Loucy (cell line): ENCODE data around the gene OR10AD1.

Experiments
- H2AFZ ChIP-seq: fragments of 200-600 bp; sonication (generic); 2 replicates; pipeline ENCODE4 v1.6.0; 2016; ENCODE audit warnings: antibody characterized with exemption, mild to moderate bottlenecking, low read length, moderate library complexity
- H3F3A ChIP-seq: fragments of 200-600 bp; 2 replicates; pipeline ENCODE4 v1.6.0; 2016; ENCODE audit warnings: antibody characterized with exemption, low read depth, mild to moderate bottlenecking
- H3K27me3 ChIP-seq: fragments of 200-600 bp; sonication (generic); 2 replicates; pipeline ENCODE4 v1.6.1; 2014; ENCODE audit warnings: low read length, mild to moderate bottlenecking; ENCODE audit not compliant: insufficient read depth, poor library complexity, severe bottlenecking
- H3K36me3 ChIP-seq: fragments of 200-600 bp; sonication (generic); 2 replicates; pipeline ENCODE4 v1.6.1; 2016; ENCODE audit warnings: low read length; ENCODE audit not compliant: insufficient read depth
- H3K4me1 ChIP-seq: fragments of 200-600 bp; sonication (generic); 2 replicates; pipeline ENCODE4 v1.5.1; 2014; ENCODE audit warnings: low read length, mild to moderate bottlenecking; ENCODE audit not compliant: insufficient read depth, poor library complexity, severe bottlenecking
- H3K4me2 ChIP-seq: fragments of 200-600 bp; sonication (generic); 2 replicates; pipeline ENCODE4 v1.6.0; 2014; ENCODE audit warnings: antibody characterized with exemption, low read length, low read depth, mild to moderate bottlenecking; ENCODE audit not compliant: poor library complexity, severe bottlenecking
- H3K4me3 ChIP-seq: fragments of 200-600 bp; sonication (generic); 2 replicates; pipeline ENCODE4 v1.5.1; 2014; ENCODE audit warnings: low read length, mild to moderate bottlenecking, mixed read lengths; ENCODE audit not compliant: poor library complexity, severe bottlenecking
- H3K79me2 ChIP-seq: fragments of 200-600 bp; sonication (generic); 2 replicates; pipeline ENCODE4 v1.6.1; 2014; ENCODE audit warnings: low read length; ENCODE audit not compliant: insufficient read depth
- H3K9ac ChIP-seq: fragments of 200-600 bp; sonication (generic); 2 replicates; pipeline ENCODE4 v1.6.0; 2014; ENCODE audit warnings: mild to moderate bottlenecking, low read depth, low read length, moderate library complexity; ENCODE audit not compliant: poor library complexity, severe bottlenecking
- H3K9me2 ChIP-seq: fragments of 200-600 bp; sonication (generic); replicated peaks from 2 replicates; pipeline ENCODE4 v1.6.1; 2016; ENCODE audit warnings: low read depth, low read length, mixed read lengths
- H3K9me3 ChIP-seq: fragments of 200-600 bp; sonication (generic); 2 replicates; pipeline ENCODE4 v1.6.1; 2014; ENCODE audit warnings: mild to moderate bottlenecking, antibody characterized with exemption, low read length, low read depth; ENCODE audit not compliant: insufficient read depth
- H4K20me1 ChIP-seq: fragments of 200-600 bp; sonication (generic); 2 replicates; pipeline ENCODE4 v1.6.0; 2014; ENCODE audit warnings: antibody characterized with exemption, low read length, mild to moderate bottlenecking; ENCODE audit not compliant: insufficient read depth, poor library complexity, severe bottlenecking
- CTCF ChIP-seq: fragments of 200-600 bp; sonication (generic); conservative IDR thresholded peaks from 2 replicates; pipeline ENCODE4 v1.5.1; 2014; ENCODE audit warnings: mild to moderate bottlenecking, antibody characterized with exemption, low read length
- EZH2phosphoT487 ChIP-seq: fragments of 200-600 bp; IDR thresholded peaks from 2 replicates; pipeline ENCODE4 v1.6.1; 2018; ENCODE audit warnings: antibody characterized with exemption, mild to moderate bottlenecking, moderate library complexity, borderline replicate concordance

The OR10AD1 gene

GRCh38 chr12:48193623-48194022 is 9.5 kb downstream of the OR10AD1 start:
- H3K27me3 ChIP-seq = no peaks in the 10 kb centered on the region
- H3F3A ChIP-seq = no peaks in the 10 kb centered on the region
- no peaks in the 10 kb centered on the region for H3K9me2 ChIP-seq
- no peak overlapping the region for H3K4me2 ChIP-seq
- peaks cover 16% of the 10 kb centered on the region for H3K4me1 ChIP-seq
- H3K79me2 ChIP-seq = peaks cover 4% of the 10 kb centered on the region
- H3K4me3 ChIP-seq = no peak overlapping the region
- H3K9me3 ChIP-seq = no peaks in the 10 kb centered on the region
- no peak overlapping the region for H3K9ac ChIP-seq
- H4K20me1 ChIP-seq = no peaks in the 10 kb centered on the region
- H3K36me3 ChIP-seq = no peaks in the 10 kb centered on the region
- TF ChIP-seq EZH2phosphoT487 = no peak
- TF ChIP-seq CTCF = no peak
- H2AFZ ChIP-seq = no peak overlapping the region

- Histone ChIP-seq H4K20me1 (no peaks in the 10 kb centered on the region), H3F3A (no peaks in the 10 kb centered on the region), H3K36me3 (no peaks in the 10 kb centered on the region), H3K4me3 (no peak overlapping the region), H3K4me1 (peaks cover 13% of the 10 kb centered on the region), H3K9ac (no peak overlapping the region), H3K79me2 (no peaks in the 10 kb centered on the region), H3K9me2 (no peaks in the 10 kb centered on the region), H3K27me3 (no peaks in the 10 kb centered on the region), H3K4me2 (no peak overlapping the region), H2AFZ (no peak overlapping the region), H3K9me3 (no peaks in the 10 kb centered on the region)
- TF ChIP-seq EZH2phosphoT487 (no peak), CTCF (no peak)
Observed at GRCh38 chr12:48192861-48193260, 10.2 kb downstream of the OR10AD1 start.

GRCh38 chr12:48191096-48191495 is 12.0 kb downstream of the OR10AD1 start:
- no peaks in the 10 kb centered on the region for H3F3A ChIP-seq
- no peak overlapping the region for H3K4me3 ChIP-seq
- no peaks in the 10 kb centered on the region for H3K9me2 ChIP-seq
- no peaks in the 10 kb centered on the region for H3K27me3 ChIP-seq
- H3K4me1 ChIP-seq = peaks cover 11% of the 10 kb centered on the region
- H3K9me3 ChIP-seq = no peaks in the 10 kb centered on the region
- H3K79me2 ChIP-seq = no peaks in the 10 kb centered on the region
- H2AFZ ChIP-seq = no peak overlapping the region
- H4K20me1 ChIP-seq = no peaks in the 10 kb centered on the region
- no peak for TF ChIP-seq EZH2phosphoT487
- no peak for TF ChIP-seq CTCF
- no peak overlapping the region for H3K9ac ChIP-seq
- no peak overlapping the region for H3K4me2 ChIP-seq
- H3K36me3 ChIP-seq = no peaks in the 10 kb centered on the region
